Dermis microvascular lymphatic vessel endothelial cell (primary cell): ENCODE measurements around the gene FZR1. TPM values are rescaled to one million over a fixed set of nuclear protein-coding genes. Genes with fewer than 3 reads are reported as not detected.

Source experiments
- DNase-seq, 2 donors: peaks; one replicate each; pipeline versions ENCODE4 v3.0.0 to v3.0.0-alpha.2; 2010; ENCODE audit warnings: low read depth in 2 of 2
- total RNA-seq: library from RNA; depleted of rRNA; stranded (reverse); fragments of >200 nt; gene quantifications from 2 replicates; pipeline ENCODE4 v1.2.1, GENCODE V29; 2014

Gene FZR1
- total RNA-seq, 1 donor from 2014 or later = 28.4 TPM

DNA sequence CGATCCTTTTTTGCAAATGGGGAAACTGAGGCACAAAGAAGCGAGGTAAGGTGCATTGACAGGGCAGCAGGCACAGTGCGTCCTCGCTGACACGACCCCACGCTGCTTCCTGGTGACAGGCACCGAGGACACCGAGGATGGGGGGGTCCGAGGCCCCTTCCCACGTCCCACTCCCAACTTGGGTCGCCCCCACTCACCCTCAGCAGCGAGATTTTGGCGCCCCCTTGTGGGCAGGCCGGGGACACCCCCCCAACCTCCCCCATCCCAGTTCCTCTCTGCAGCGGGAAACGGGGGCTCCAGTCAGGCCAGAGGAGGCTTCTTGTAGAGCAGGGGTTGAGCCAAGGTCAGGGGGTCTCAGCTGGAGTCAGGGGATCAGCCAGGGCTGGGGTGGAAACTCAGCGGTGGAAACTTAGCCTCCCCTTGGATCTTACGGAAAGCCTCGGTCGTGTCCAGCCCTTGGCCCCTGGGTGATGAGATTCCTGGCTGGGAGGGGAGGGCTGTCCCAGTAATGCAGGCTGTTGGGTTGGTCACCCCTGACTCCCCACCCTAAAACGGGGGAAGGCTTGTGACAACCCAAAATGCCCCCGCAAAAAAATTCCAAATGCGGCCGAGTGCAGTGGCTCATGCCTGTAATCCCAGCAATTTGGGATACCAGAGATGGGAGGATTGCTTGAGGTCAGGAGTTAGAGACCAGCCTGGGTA, 34.0 kb upstream of the FZR1 start:
- peak in 1 of 2 donors; percentile 29 for DNase-seq

DNA sequence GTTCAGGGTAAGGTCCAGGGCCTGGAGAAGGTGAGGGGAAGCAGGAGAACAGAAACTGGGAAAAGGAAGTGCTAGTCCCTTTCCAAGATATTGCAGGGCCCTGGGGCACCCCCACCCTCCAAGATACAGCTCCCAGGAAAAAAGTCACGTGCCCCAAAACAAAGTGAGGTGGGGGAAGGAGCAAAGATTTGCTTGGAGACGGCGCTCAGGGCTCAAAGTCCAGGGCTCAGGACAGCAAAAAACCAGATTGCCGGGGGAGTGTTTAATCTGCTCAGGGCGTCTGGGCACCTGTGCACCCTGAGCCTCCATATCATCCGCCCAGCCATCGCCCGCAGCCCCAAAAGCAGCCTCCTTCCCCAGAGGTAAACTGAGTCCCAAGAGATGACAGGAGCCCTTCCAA, 32.1 kb upstream of the FZR1 start:
- no peak for DNase-seq

DNA sequence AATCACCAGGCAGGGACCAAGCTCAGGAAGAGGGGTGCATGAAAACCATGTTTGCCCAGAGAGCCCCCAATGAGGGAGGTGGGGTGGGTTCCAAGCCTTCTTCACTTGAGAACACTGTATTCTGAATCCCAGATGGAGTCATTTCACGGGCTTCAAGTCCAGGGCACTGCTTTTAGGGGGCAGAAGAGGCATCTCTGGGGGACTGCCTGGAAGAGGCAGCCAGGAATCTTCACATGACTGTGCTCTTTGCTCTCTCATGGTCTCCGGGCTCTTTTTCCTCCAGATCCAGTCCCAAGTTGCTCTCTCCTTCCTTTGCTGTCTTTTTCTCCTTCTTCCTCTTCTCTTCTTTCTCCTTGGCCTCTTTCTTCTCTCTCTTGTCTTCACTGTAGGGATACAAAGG, 31.5 kb upstream of the FZR1 start:
- no peak for DNase-seq

DNA sequence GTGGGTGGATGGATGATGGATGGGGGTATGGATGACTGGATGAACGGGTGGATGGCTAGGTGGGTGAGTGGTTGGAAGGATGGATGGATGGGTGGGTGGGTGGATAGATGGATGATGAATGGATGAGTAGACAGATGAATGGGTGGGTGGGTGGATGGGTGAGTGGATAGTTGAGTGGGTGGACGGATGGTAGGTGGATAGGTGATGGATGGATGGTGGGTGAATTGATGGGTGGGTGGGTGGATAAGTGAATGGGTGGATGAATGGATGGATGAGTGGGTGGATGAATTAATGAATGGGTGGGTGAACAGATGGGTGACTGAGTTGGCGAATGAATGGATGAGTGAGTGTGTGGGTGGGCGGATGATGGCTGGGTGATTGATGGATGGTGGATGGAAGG, 30.7 kb upstream of the FZR1 start:
- DNase-seq = no peak

DNA sequence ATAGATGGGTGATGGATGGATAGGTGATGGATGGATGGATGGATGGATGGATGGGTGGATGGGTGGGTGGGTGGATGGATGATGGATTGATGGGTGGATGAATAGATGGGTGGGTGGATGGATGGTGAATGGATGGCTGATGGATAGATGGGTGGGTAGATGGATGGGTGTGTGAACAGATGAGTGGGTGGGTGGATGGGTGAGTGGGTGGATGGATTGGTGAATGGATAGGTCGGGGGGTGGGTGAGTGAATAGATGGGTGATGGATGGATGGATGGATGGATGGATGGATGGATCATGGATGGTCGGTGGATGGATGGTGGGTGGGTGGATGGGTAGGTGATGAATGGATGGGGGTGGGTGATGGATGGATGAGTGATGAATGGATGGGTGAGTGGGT, 29.3 kb upstream of the FZR1 start:
- no peak for DNase-seq

DNA sequence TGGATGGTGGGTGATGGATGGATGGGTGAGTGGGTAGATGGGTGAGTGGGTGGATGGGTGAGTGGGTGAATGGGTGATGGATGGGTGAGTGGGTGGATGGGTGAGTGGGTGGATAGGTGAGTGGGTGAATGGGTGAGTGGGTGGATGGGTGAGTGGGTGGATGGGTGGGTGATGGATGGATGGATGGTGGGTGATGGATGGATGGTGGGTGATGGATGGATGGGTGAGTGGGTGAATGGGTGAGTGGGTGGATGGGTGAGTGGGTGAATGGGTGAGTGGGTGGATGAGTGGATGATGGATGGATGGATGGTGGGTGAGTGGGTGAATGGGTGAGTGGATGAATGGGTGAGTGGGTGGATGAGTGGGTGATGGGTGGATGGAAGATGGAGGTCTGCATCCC, 28.6 kb upstream of the FZR1 start:
- no peak for DNase-seq

DNA sequence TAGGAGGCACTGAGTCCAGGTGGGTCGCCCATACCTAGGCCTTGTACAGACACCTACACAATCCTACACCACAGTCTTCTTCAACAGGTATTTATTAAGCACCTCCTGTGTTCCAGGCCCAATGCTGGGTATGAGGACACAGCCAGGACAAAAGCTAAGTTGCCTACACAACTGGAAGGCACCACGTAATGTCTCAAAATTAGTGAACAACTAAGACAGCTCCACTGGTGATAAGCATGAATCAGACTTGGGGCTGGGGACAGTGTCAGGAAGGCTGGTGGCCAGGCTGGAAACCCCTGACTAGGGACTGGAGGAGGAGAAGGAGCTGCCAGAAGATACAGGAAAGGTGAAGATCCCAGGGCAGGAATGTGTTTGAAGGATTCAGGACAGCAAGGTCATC, 28.2 kb upstream of the FZR1 start:
- no peak for DNase-seq

DNA sequence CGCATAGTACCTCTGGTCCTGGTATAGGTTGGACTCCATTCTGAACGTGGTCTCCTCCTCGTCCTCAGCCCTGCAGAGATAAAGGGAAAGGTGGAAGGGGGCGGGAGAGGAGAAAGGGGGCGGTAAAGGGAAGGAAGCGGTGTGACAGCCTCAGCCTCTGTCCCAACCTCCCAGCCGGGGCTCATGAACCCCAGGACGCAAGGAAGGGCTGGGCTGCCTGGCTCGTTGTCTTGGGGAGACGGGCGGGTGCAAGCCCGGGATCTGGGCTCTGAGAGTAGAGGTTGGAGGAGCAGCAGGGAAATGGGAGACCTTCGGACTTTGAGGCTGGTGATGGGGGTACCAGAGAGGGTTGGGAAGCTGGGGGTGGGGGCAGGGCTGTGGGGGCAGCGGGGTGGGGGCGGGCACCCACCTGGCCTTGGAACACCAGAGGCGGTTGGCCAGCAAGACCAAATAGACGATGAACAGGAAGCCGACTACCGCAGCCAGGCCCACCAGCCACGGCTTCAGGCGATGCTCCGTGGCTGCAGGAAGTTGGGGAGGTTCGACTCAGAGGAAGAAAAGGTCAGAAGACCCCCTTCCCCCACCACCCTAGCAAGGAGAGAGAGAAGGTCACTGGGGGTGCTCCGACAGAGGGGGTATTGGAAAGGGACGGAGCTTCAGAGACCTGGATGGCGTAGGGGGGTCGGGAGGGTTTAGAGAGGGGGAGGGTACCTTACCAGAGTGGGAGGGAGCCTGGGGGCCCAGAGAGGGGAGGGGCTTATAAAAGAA, 27.5 kb upstream of the FZR1 start:
- no peak for DNase-seq

DNA sequence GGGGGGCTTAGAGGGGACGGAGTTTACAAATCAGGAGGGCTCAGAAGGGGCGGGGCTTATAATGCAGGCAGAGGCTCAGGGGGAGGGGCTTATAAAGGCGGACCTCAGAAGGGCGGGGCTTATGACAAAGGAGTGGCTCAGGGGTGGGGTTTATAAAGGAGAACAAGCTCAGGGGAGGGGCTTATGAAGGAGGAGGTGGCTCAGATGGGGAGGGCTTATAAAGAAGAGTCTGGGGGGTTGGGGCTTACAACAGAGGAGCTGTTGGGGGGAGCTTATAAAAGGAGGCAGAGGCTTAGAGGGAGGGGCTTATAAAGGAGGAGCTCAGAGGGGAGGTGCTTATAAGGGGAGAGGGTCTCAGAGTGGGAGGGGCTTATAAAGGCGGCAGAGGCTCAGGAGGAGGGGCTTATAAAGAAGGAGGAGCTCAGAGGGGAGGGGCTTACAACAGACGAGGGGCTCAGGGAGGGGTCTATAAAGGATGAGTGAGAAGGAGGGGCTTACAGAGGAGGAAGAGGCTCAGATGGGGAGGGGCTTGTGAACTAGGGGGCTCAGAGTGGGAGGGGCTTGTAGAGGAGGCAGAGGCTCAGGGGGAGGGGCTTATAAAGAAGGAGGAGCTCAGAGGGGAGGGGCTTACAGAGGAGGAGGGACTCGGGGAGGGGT, 26.8 kb upstream of the FZR1 start:
- DNase-seq = peak in 1 of 2 donors; percentile 19

DNA sequence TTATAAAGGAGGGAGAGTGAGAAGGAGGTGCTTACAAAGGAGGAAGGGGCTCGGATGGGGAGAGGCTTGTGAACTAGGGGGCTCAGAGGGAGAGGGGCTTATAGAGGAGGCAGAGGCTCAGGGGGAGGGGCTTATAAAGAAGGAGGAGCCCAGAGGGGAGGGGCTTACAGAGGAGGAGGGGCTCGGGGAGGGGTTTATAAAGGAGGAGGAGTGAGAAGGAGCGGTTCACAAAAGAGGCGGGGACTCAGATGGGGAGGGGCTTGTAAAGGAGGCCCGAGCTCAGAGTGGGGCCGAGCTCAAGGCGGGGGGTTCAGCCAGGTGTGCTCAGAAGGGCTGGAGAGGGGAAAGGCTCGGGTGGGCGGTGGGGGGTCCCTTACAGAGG, 26.3 kb upstream of the FZR1 start:
- DNase-seq = peak in 1 of 2 donors; percentile 14

DNA sequence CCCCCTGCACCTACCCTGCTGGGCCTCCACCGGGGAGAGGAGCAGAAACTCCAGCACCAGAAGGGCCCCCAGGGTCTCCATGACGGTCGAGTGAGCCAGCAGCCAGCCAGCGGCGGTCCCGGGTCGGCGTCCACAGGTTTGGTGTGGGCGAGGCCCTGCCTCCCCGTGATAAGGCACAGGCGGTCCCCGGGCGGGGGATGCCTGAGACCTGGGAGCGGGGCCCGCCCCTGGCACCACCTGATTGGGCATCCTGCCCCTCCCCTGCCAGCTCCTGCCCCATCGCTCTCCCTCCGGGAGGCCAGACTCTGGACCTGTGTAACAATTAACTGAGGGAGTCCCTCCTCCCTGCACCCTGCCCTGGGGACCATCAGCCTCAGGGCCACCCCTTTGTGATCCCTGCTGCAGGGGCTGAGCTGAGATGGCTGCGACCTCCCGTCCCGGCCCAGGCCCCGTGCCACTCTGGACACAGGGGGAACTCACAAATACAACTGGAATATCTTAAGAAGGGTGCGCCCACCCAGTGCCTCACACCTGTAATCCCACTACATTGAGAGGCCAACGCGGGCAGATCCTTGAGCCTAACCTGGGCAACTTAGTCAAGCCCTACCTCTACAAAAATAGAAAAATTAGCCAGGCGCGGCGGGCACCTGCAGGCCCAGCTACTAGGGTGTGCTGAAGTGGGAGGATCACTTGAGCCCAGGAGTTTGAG, 25.6 kb upstream of the FZR1 start, which contains the start of gene SMIM24:
Gene SMIM24, minus strand, starts transcription at position 143 of the 709 bp plus-strand sequence. Its CDS starts 62 bp downstream, at position 81.
- DNase-seq = no peak

DNA sequence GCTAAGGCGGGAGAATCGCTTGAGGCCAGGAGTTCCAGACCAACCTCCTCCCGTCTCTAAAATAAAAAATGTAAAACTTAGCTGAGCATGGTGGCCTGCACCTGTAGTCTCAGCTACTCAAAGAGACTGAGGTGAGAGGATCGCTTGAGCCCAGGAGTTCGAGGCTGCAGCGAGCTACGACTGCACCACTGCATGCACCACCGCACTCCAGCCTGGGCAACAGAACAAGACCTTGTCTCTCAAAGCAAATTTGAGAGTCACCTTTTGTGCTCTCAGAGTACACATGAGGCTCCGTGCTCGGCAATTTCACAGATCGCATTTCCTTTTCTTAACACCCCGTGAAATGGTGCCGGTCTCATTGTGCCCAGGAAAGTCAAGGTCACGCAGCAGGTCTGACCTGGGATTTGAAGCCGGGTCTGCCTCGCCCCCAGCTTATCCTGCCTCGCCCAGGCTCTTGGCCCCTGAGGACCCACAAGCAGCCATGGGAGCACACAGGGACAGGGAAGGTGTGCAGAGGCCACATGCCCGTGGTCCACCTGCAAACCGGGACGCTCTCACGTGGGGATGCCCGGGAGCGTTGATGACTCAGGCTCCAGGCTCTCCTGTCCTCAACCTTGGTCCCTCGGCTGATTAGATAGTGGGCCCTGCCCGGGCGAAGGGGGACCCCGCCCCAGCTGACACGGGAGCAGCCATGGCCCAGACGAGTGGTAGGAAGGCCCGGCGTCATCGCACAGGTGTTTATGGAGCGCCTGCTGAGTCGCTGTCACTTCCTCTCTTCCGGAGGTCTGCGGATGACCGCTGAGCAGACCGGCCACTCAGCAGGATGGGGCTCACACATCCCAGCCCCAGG, 24.6 kb upstream of the FZR1 start:
- DNase-seq = no peak

DNA sequence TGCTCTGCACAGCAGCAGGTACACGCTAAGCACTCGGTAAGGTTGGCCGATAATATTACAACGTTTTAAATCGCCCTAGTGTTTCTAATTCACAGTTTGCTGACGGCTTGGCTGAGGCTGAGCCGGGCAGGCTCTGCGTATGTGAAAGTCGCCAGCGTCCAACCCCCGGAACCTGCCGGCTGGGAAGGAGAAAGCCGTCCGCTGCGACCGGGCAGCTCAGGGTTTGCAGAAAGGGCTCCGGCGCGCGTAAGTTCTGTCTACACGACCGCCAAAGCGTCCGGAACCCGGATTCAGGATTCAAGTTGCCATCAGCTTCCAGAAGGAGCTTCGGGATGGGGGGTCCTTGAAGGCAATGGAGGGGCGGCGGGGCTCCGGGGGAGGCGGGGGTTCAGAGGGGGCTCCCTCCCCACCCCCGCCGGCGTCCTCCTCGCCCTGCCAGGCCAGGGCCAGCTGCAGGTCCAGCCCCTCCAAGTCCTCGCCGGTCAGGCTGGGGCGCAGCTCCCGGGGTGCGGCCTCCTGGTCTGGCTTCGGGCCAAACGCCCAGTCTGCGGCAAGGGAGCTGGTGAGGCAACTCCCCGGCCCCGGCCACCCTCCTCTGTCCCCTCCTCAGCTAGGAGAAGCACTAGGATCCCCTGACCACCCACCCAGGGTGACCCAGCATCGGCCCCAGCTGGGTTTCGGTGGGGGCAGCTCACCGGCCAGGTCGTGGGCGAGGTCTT, 23.4 kb upstream of the FZR1 start:
- no peak for DNase-seq

DNA sequence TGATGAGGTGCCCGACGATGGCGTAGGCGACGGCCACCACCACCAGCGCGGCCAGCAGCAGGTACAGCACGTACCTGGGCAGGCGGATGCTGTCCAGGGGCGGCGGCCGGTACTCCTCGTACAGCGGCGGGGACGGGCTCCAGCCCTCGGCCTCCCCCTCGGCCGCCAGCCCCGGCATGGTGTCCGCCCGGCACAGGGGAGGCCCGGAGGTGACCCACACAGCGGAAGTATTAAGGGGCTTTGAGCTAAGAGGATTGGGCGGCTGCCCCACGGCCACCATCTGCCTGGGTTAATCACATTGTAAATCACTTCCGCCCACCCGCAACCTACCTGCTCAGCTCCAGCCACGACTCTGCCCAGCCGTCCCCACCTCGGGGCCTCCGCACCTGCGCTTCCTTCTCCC, 22.9 kb upstream of the FZR1 start, which contains the start of gene SMIM44:
Gene SMIM44, minus strand, starts transcription at position 216 of the 403 bp plus-strand sequence. Its CDS starts 38 bp downstream, at position 178.
- no peak for DNase-seq

DNA sequence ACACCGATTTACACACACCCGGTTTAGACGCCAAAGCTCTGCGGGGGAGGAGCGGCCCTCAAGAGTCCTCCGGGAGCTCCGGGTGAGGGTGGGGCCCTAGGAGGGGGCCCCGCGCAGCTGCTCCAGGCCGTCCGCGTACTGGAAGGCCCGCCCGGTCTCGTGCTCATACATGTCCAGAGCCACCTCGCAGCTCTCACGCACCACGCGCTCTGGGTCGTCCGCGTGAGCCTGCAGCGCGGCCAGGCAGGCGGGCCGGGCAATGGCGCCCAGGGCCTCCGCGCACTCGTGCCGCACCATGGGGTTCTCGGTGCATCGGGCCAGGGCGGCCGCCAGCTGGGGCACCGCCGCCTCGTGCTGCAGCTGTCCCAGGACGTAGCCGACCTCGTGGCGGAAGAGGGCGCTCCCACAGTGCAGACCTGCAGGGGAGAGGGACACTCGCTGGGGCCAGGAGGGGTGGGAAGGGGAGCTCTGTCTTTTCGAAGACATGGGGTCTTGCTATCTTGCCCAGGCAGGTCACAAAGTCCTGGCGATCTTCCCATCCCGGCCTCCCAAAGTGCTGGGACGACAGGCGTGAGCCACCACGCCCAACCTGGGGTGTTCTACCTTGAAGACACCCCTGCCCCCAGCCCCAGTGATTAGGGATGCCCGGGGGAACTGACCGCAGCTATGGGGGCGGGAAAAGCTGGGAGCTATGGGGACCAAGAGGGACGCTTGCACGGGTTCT, 14.6 kb upstream of the FZR1 start:
- no peak for DNase-seq

DNA sequence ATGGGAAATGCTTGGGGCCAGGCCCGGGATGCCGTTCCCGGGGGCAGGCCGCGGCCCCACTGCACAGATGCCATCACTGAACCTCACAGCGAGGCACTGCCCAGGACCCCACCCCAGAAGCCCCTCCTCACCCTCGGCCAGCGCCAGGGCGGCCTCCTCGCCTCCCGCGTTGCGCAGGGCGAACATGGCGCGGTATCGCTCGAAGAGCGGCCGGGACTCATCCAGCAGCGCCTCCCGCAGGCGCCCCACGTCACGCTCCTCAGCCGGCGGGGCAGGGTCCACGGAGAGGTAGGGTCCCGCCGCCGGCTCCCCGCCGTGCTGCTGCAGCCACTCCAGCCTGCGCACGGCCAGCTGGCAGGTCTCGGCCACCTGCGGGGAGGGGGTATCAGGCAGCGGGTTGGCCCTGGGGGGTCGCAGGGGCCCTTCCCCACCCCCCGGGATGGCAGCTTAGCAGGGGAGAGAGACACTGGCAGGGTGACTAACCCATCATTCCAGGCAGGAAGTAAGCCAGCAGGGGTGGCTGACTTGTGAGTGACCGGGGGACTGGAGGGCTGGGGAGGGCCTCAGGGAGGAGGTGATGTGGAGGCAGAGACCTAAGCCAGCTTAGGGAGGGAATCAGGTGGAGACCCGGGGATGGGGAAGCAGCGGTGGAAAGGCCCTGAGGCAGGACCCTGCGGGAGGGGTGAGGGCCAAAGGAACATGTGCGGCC, 13.8 kb upstream of the FZR1 start:
- no peak for DNase-seq

DNA sequence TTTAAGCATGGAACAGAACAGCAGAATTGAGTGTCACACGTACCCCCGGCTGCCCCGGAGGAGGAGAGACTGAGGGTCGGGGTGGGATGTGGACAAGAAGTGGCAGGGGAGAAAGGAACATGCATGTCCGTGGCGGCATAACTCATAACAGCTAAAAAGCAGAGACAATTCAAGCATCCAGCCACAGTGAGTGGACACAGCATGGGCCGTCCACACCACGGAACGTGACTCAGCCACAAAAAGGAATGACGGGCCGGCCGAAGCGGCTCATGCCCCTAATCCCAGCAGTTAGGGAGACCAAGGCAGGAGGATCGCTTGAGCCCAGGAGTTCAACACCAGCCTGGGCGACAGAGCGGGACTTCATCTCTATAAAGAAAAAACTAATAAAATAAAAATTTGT, 13.2 kb upstream of the FZR1 start:
- DNase-seq = no peak

DNA sequence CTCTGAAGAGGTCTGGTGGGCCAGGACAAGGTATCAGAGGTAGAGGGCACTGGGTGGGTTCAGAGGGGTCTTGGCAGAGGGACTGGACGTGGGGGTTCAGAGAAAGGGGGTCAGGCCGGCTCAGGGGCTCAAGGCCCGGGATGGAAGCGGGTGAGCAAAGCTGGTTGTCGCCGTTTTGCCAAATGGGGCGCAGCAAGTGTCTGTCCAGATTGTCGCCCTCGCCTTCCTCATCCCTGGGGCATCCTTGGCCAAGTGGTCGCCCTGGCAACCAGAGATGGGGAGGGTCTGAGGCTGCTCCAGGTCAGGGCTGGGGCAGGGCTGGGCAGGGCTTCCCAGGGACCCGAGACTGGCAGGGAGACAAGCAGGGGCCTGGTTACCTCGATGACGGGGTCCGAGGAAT, 12.5 kb upstream of the FZR1 start:
- DNase-seq = no peak

DNA sequence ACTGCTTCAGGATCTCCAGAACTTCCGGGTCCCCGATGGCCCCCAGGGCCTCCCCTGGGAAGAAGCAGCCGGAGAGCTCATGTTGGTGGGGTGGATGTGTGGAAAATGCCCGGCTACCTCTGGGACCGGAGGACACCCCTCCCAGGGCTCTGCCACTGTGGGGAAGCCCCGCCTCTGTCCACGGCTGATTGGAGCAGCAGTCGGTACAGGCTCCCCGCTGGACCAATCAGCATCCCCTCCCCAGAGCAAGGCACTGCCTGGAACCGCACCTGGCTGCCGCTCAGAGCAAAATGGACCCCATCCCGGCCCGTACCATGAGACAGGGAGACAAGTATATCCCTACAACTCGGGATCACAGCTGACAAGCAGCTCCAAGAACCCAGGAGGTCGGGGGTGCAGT, 12.1 kb upstream of the FZR1 start:
- no peak for DNase-seq
